ENCODE results near the gene TASP1. TPM values are rescaled to one million over a fixed set of nuclear protein-coding genes. Genes with fewer than 3 reads are reported as not detected.

Gene TASP1
- total RNA-seq, 1 experiment from 2014 or later = 25.9 TPM

GRCh38 chr20:13545790-13546189, 92.9 kb downstream of the TASP1 start:
- CTCF ChIA-PET = interaction anchor here (0.9 to 1.7 kb wide), 4 partner anchors 216 to 576 kb away, joined by 3 to 14 read pairs (median 12); no protein-coding TSS in a partner anchor

GRCh38 chr20:13543783-13544182, 94.9 kb downstream of the TASP1 start:
- POLR2A ChIA-PET (ENCODE audit: unreplicated experiment) = no interaction called here
- intact Hi-C loops (cut with micrococcal nuclease; ENCODE audit: unreplicated experiment) = no loop called here
- Histone ChIP-seq H2AFZ (no peak overlapping the region), H3K4me1 (replicated peaks; ENCODE audit: insufficient read depth) (no peaks in the 10 kb centered on the region), H3K4me3 (no peak overlapping the region), H3K27me3 (ENCODE audit: insufficient read depth, low read depth) (no peaks in the 10 kb centered on the region), H3F3A (ENCODE audit: insufficient read depth, low read depth) (no peaks in the 10 kb centered on the region), H3K9me2 (ENCODE audit: insufficient read depth) (no peaks in the 10 kb centered on the region), H3K79me2 (ENCODE audit: low read depth) (no peaks in the 10 kb centered on the region), H3K36me3 (ENCODE audit: low read depth) (no peaks in the 10 kb centered on the region), H3K27ac (no peak overlapping the region), H4K20me1 (ENCODE audit: insufficient read depth) (peaks cover 7% of the 10 kb centered on the region; the same call in 1 of the 2 replicates), H3K4me2 (no peak overlapping the region), H3K9me3 (ENCODE audit: insufficient read depth, low read depth) (no peaks in the 10 kb centered on the region)
- no peak for DNase-seq
- CTCF ChIA-PET = no interaction called here
- TF ChIP-seq EZH2 (IDR thresholded peaks at IDR 0.05; ENCODE audit: low read depth) (no peak), CTCF (conservative IDR thresholded peaks at IDR 0.05) (no peak)
- no TSS peak for BruUV-seq (replicated peaks)

More at GRCh38 chr20:13545790-13546189, 92.9 kb downstream of the TASP1 start:
- H3K27me3 ChIP-seq (ENCODE audit: insufficient read depth, low read depth) = no peaks in the 10 kb centered on the region
- H3K27ac ChIP-seq = no peak overlapping the region
- TF ChIP-seq EZH2 (IDR thresholded peaks at IDR 0.05; ENCODE audit: low read depth) (no peak), CTCF (conservative IDR thresholded peaks at IDR 0.05) (no peak)
- intact Hi-C loops (cut with micrococcal nuclease; ENCODE audit: unreplicated experiment) = loop anchor here (1.0 to 5.0 kb wide), 3 partner anchors 218 to 618 kb away; no protein-coding TSS in a partner anchor
- H4K20me1 ChIP-seq (ENCODE audit: insufficient read depth) = peaks cover 7% of the 10 kb centered on the region; the same call in 1 of the 2 replicates
- DNase-seq = no peak
- no peaks in the 10 kb centered on the region for H3F3A ChIP-seq (ENCODE audit: insufficient read depth, low read depth)
- no peaks in the 10 kb centered on the region for H3K9me3 ChIP-seq (ENCODE audit: insufficient read depth, low read depth)
- no peak overlapping the region for H2AFZ ChIP-seq
- no peak overlapping the region for H3K4me3 ChIP-seq
- H3K36me3 ChIP-seq (ENCODE audit: low read depth) = no peaks in the 10 kb centered on the region
- no TSS peak for BruUV-seq (replicated peaks)
- no peaks in the 10 kb centered on the region for H3K4me1 ChIP-seq (replicated peaks; ENCODE audit: insufficient read depth)
- no peaks in the 10 kb centered on the region for H3K79me2 ChIP-seq (ENCODE audit: low read depth)
- POLR2A ChIA-PET (ENCODE audit: unreplicated experiment) = no interaction called here
- H3K4me2 ChIP-seq = no peak overlapping the region
- no peaks in the 10 kb centered on the region for H3K9me2 ChIP-seq (ENCODE audit: insufficient read depth)

- Histone ChIP-seq H4K20me1 (ENCODE audit: insufficient read depth) (no peaks in the 10 kb centered on the region), H3K4me1 (replicated peaks; ENCODE audit: insufficient read depth) (no peaks in the 10 kb centered on the region), H3K27ac (no peak overlapping the region), H3K9me3 (ENCODE audit: insufficient read depth, low read depth) (no peaks in the 10 kb centered on the region), H2AFZ (no peak overlapping the region), H3K4me3 (no peak overlapping the region), H3K36me3 (ENCODE audit: low read depth) (no peaks in the 10 kb centered on the region), H3K9me2 (ENCODE audit: insufficient read depth) (no peaks in the 10 kb centered on the region), H3F3A (ENCODE audit: insufficient read depth, low read depth) (no peaks in the 10 kb centered on the region), H3K4me2 (no peak overlapping the region), H3K79me2 (ENCODE audit: low read depth) (no peaks in the 10 kb centered on the region), H3K27me3 (ENCODE audit: insufficient read depth, low read depth) (no peaks in the 10 kb centered on the region)
- ChIA-PET POLR2A (ENCODE audit: unreplicated experiment) (no interaction called here), CTCF (no interaction called here)
- no peak for DNase-seq
- BruUV-seq (replicated peaks) = no TSS peak
- TF ChIP-seq EZH2 (IDR thresholded peaks at IDR 0.05; ENCODE audit: low read depth) = no peak
- TF ChIP-seq CTCF (conservative IDR thresholded peaks at IDR 0.05) = no peak
- intact Hi-C loops (cut with micrococcal nuclease; ENCODE audit: unreplicated experiment) = no loop called here
Measured at GRCh38 chr20:13535627-13536026, 103.1 kb downstream of the TASP1 start.

All from PC-9 (cell line).